ENCODE data around the gene KCNJ6.

DNA sequence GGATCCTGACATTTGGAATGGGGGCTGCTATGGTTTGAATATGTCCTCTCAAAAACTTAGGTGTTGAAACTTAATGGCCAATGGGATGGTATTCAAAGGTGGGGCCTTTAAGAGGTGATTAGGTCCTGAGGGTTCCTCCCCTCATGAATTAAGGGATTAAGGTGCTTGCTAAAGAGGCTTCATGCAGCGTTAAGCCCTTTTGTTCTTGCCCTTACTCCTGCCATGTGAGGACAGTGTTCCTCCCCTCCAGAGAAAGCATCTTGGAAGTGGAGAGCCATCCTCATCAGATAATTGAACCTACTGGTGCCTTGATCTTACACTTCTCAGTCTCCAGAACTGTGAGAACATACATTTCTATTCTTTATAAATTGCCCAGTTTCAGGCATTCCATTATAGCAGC lies 146.6 kb downstream of the KCNJ6 start:
- no peak for TF ChIP-seq BACH2 (CRISPR knock-in tag; IDR thresholded peaks at IDR 0.05; ENCODE audit: borderline replicate concordance)
- no peak for TF ChIP-seq ESRRG (CRISPR knock-in tag; IDR thresholded peaks at IDR 0.05)
- no peak for TF ChIP-seq PATZ1 (CRISPR knock-in tag; IDR thresholded peaks at IDR 0.05; ENCODE audit: borderline replicate concordance)
- TF ChIP-seq OSR1 (CRISPR knock-in tag; IDR thresholded peaks at IDR 0.05): no peak
- TF ChIP-seq ZFP3 (CRISPR knock-in tag; IDR thresholded peaks at IDR 0.05): no peak

Data from SK-N-SH treated with all-trans-retinoic acid at 6 μM for 48 hours (cell line).